ENCODE measurements around the gene CBFA2T2. TPM values are rescaled to one million over a fixed set of nuclear protein-coding genes. Genes with fewer than 3 reads are reported as not detected.

The CBFA2T2 gene
- total RNA-seq, 2 experiments from 2014 or later = 17.9 to 18.6 TPM

DNA sequence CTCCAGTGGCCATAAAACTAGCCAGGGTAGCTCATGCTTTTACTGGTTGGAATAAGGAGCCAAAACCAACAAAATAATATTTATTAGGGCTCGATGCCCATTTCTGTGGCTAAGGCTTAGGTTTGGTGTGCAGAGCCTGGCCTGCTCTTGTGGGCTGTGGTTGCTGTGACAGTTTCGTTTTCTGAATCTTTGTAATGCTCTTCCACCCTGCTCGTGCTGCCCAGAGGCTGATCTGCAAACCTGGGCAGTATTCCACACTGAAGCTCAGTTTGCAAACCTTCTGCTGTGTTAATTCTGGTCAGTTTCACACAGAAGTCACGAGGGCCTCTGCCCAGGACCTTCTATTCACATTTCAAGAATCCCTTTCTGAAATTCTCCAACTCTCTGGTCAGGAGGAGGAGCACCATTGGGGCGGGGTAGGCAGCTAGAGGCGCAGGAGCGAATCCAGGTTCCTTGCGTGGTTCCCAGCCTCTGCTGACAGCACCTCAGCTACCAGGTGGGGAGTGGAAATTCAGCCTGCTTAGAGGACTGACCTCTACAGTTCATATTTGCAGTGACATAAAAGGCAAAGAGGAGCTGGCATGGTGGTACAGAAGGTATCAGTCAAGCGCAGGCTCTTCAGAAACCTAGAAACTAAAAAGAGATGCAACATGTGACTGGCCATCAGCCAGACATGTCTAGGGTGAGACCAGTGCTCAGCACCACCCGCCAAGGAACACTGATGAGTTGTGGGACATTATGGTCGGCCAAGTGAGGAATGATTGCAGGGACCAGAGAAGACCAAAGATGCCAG is 157.9 kb downstream of the CBFA2T2 start:
- DNase-seq = peak in 1 of 14 experiments; percentile 44
- Histone ChIP-seq H3K36me3 (ENCODE audit: insufficient read depth, low read length) (peaks cover 17% of the 10 kb centered on the region), H3K4me3 (ENCODE audit: low read length) (no peak overlapping the region), H3K27ac (ENCODE audit: low read depth in 1 of 2, low read length in 2 of 2) (no peak overlapping the region), H3K9me3 (ENCODE audit: control insufficient read depth in 1 of 2, insufficient read depth in 1 of 2, low read length in 2 of 2) (no peaks in the 10 kb centered on the region), H3K27me3 (ENCODE audit: control insufficient read depth in 1 of 2, insufficient read depth in 2 of 2, low read length in 2 of 2) (no peaks in the 10 kb centered on the region), H3K4me1 (ENCODE audit: insufficient read depth, low read length) (peaks cover 9% of the 10 kb centered on the region)
- Mint-ChIP-seq H3K36me3 (ENCODE audit: low read depth) (peaks cover 29% of the 10 kb centered on the region), H3K27me3 (no peaks in the 10 kb centered on the region), H3K4me3 (no peak overlapping the region), H3K9me3 (no peaks in the 10 kb centered on the region), H3K27ac (no peak overlapping the region), H3K4me1 (ENCODE audit: low read depth) (peaks cover 4% of the 10 kb centered on the region)
- TF ChIP-seq, protein P1, sequence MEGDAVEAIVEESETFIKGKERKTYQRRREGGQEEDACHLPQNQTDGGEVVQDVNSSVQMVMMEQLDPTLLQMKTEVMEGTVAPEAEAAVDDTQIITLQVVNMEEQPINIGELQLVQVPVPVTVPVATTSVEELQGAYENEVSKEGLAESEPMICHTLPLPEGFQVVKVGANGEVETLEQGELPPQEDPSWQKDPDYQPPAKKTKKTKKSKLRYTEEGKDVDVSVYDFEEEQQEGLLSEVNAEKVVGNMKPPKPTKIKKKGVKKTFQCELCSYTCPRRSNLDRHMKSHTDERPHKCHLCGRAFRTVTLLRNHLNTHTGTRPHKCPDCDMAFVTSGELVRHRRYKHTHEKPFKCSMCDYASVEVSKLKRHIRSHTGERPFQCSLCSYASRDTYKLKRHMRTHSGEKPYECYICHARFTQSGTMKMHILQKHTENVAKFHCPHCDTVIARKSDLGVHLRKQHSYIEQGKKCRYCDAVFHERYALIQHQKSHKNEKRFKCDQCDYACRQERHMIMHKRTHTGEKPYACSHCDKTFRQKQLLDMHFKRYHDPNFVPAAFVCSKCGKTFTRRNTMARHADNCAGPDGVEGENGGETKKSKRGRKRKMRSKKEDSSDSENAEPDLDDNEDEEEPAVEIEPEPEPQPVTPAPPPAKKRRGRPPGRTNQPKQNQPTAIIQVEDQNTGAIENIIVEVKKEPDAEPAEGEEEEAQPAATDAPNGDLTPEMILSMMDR (IDR thresholded peaks at IDR 0.05) = no peak
- intact Hi-C loops (cut with DNase I, micrococcal nuclease) = no loop called here
- POLR2A ChIA-PET = interaction anchor here (1.0 kb wide), 1 partner anchor 16 kb away, joined by 3 read pairs; no protein-coding TSS in a partner anchor
- CTCF ChIA-PET = no interaction called here
- ATAC-seq (ENCODE audit: poor library complexity) = no peak

DNA sequence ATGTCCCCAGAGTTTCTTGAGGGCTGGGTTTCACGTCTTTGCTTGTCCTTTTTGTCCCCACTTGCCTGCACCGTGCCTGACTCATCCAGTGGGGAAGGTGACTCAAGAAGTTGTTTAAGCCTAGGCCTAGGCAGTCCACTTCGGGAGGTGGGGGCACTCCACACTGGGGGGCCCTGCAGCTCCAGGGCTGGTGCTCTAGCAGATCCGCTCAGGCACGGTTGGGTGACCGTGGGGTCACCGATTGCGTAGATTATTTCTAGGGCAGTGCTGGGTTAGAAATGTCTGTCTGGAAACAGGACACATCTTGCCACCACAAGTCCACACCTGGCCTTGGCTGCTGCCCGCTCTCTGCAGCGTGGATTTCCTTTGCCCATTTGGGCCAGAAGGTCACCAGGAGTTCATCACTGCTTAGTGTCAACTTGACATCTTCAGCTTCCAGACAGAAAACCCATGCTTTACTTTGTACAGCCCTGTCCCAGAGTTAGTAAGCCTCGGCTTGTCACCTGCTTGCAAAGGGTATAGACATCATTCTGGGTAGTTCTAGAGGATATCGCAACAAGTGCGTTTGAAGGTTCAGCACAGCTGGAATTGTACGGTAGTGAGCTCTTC is 158.6 kb downstream of the CBFA2T2 start:
- no peaks in the 10 kb centered on the region for H3K9me3 Mint-ChIP-seq
- H3K36me3 Mint-ChIP-seq (ENCODE audit: low read depth) = peaks cover 22% of the 10 kb centered on the region
- Histone ChIP-seq H3K4me1 (ENCODE audit: insufficient read depth, low read length) (peaks cover 9% of the 10 kb centered on the region), H3K4me3 (ENCODE audit: low read length) (no peak overlapping the region), H3K27ac (ENCODE audit: low read depth in 1 of 2, low read length in 2 of 2) (no peak overlapping the region), H3K9me3 (ENCODE audit: control insufficient read depth in 1 of 2, insufficient read depth in 1 of 2, low read length in 2 of 2) (no peaks in the 10 kb centered on the region), H3K36me3 (ENCODE audit: insufficient read depth, low read length) (peaks cover 15% of the 10 kb centered on the region), H3K27me3 (ENCODE audit: control insufficient read depth in 1 of 2, insufficient read depth in 2 of 2, low read length in 2 of 2) (no peaks in the 10 kb centered on the region)
- DNase-seq = no peak
- POLR2A ChIA-PET = interaction anchor here (1.0 kb wide), 1 partner anchor 15 kb away, joined by 3 read pairs; no protein-coding TSS in a partner anchor
- TF ChIP-seq, protein P1 (IDR thresholded peaks at IDR 0.05) = no peak
- H3K4me1 Mint-ChIP-seq (ENCODE audit: low read depth) = peaks cover 4% of the 10 kb centered on the region
- H3K27ac Mint-ChIP-seq = no peak overlapping the region
- no peaks in the 10 kb centered on the region for H3K27me3 Mint-ChIP-seq
- CTCF ChIA-PET = no interaction called here
- intact Hi-C loops (cut with DNase I, micrococcal nuclease) = no loop called here
- no peak overlapping the region for H3K4me3 Mint-ChIP-seq
- no peak for ATAC-seq (ENCODE audit: poor library complexity)

DNA sequence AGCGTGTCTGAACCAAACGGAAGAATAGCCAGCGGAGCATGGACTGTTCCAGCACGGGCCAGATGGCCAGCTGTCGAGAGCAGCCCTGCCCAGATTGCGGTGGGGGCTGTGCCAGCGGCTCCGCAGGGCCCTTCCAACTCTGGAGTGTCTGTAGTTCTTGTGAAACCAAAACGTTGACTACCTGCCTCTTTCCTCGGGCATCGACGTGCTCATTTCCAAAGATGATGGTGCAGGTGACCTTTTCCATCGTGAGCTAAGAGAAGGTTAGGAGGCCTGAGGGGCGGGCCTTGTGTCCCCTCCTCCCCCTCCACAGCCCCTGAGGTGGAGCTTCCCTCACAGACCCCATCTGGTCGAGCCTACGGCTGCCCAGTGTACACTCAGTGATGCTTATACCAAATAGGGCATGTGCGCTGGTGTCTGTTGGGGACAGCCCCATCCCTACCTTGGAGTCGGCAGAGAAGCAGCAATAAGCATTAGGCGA is 159.3 kb downstream of the CBFA2T2 start:
- Mint-ChIP-seq H3K9me3 (no peaks in the 10 kb centered on the region), H3K27me3 (no peaks in the 10 kb centered on the region), H3K36me3 (ENCODE audit: low read depth) (peaks cover 16% of the 10 kb centered on the region), H3K4me3 (no peak overlapping the region), H3K27ac (no peak overlapping the region), H3K4me1 (ENCODE audit: low read depth) (peaks cover 4% of the 10 kb centered on the region)
- Histone ChIP-seq H3K27ac (ENCODE audit: low read depth in 1 of 2, low read length in 2 of 2) (no peak overlapping the region), H3K27me3 (ENCODE audit: control insufficient read depth in 1 of 2, insufficient read depth in 2 of 2, low read length in 2 of 2) (no peaks in the 10 kb centered on the region), H3K4me1 (ENCODE audit: insufficient read depth, low read length) (peaks cover 9% of the 10 kb centered on the region), H3K36me3 (ENCODE audit: insufficient read depth, low read length) (peaks cover 15% of the 10 kb centered on the region), H3K4me3 (ENCODE audit: low read length) (no peak overlapping the region), H3K9me3 (ENCODE audit: control insufficient read depth in 1 of 2, insufficient read depth in 1 of 2, low read length in 2 of 2) (no peaks in the 10 kb centered on the region)
- TF ChIP-seq, protein P1 (IDR thresholded peaks at IDR 0.05) = no peak
- intact Hi-C loops (cut with DNase I, micrococcal nuclease) = no loop called here
- ChIA-PET POLR2A (no interaction called here), CTCF (no interaction called here)
- DNase-seq (no peak), ATAC-seq (ENCODE audit: poor library complexity) (no peak)

Measured in CD4-positive, alpha-beta T cell (primary cell).